Thyroid gland (tissue), 4 donors: ENCODE results near the gene CBR1.

Experiments
- CTCF ChIP-seq, 6 experiments: fragments of 200-600 bp in 3 of 6; fragments of 450-650 bp in 3 of 6; sonication (generic) in 3 of 6; IDR thresholded peaks; one replicate each; pipeline ENCODE4 v1.5.1; 2016 to 2019; ENCODE audit warnings: antibody characterized with exemption in 6 of 6, mild to moderate bottlenecking in 2 of 6, inconsistent platforms in 1 of 6, moderate library complexity in 1 of 6
- POLR2A ChIP-seq, 2 donors: fragments of 450-650 bp; IDR thresholded peaks; one replicate each; pipeline ENCODE4 v1.6.1; 2017; ENCODE audit warnings: antibody characterized with exemption in 2 of 2, mild to moderate bottlenecking in 2 of 2, moderate library complexity in 1 of 2

GRCh38 chr21:36052860-36053714 is 16.7 kb upstream of the CBR1 start:
- TF ChIP-seq POLR2A (IDR thresholded peaks at IDR 0.05) (no peak), CTCF (IDR thresholded peaks at IDR 0.05) (no peak)
